AG09319 (cell line): Measurements from ENCODE around the gene MXD1.

Experiments used
- DNase-seq: peaks from one replicate; pipeline ENCODE4 v3.0.0-alpha.2; 2010; ENCODE audit warnings: low read depth; ENCODE audit errors: extremely low read depth
- CTCF ChIP-seq: IDR thresholded peaks from 2 replicates; pipeline ENCODE4 v1.5.1; 2011; ENCODE audit warnings: low read depth, mild to moderate bottlenecking, inconsistent platforms, low read length, moderate library complexity

MXD1 gene

GRCh38 chr2:69935011-69935410, 20.1 kb downstream of the MXD1 start:
- no peak for TF ChIP-seq CTCF
- DNase-seq, result no peak

- DNase-seq, result no peak
- no peak for TF ChIP-seq CTCF
Observed at GRCh38 chr2:69936906-69937305, 22.0 kb downstream of the MXD1 start.

DNA sequence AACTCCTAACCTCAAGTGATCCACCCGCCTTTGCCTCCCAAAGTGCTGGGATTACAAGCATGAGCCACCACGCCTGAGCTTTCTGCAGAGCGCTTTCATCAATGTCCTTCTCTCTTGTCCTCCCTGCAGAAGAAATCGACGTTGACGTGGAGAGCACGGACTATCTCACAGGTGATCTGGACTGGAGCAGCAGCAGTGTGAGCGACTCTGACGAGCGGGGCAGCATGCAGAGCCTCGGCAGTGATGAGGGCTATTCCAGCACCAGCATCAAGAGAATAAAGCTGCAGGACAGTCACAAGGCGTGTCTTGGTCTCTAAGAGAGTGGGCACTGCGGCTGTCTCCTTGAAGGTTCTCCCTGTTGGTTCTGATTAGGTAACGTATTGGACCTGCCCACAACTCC, 23.1 kb downstream of the MXD1 start:
- DNase-seq, result no peak
- no peak for TF ChIP-seq CTCF

DNA sequence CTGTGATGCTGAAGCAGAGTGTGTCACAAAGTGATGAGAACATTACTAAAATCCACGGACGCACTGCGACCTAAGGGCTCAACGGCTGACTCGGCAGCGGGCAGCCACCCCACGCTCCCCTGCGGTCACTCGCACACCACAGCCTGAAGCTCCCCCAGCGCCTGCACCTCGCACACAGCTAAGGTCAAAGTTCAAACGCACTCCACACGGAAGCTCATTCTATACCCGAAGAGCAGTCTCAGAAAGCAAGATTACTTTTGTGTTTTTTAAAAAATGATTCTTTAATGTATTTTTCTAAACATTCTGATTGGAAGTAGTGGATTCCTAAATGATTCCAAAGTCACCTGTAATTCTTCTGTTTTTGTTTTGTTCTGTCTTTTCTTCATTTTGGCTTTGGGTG, 24.8 kb downstream of the MXD1 start:
- no peak for DNase-seq
- TF ChIP-seq CTCF, result no peak

DNA sequence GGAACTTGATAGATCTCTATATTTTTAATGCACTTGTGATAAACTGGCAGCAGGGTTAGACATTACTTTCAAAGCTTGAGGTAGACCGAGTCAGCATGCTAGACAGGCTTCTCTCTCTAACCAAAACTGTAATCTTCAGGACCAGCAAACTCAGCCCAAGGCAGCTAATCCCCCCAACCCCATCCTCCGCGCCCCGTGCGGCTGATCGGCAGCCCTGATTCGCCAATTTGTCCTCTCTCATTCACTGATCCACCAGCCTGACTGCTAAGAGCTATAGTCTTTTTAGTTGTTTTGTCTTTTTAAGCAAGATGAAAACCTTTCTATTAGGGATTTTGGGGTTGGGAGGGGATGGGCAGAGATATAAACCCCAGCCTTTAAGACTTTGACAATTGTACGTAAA, 25.8 kb downstream of the MXD1 start:
- DNase-seq, result no peak
- TF ChIP-seq CTCF, result no peak

DNA sequence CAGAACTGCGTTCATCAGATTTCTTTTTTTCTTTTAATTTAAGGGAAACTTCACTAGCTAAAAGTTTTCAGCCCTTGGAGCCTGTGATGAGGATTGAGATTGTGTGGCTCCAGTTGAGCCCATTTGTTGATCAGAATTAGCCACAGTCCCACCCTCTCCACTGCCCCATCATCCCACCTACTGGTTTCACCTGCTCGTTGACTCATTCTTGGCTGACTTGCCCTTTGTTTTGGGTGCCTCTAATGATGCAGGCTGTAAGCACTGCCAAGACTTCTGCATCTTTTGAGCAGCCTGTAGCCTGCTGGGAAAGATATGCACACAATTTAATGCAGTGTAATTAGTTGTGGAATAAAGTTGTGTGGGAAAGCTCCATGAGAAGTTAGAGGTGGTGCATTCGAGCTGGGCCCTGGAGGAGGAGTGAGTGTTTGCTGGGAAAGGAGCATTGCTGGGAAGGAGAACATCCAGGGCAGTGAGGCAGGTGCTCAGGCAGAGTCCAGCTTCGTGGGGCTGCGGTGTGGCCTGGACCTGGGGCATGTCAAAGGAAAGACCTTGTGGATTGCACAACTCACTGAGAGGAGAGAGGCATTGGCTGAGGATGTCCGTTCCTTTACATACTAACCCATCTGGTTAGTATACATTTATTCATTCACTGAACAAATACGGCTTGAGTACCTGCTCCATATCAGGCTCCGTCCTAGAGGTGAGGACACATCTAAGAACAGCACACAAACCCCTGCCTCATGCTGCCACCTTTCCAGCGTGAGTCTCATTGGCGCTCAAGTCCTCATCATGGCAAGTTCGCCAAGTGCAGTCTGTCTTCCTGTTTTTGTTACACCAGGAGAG, 28.3 kb downstream of the MXD1 start:
- no peak for DNase-seq
- TF ChIP-seq CTCF, result no peak

DNA sequence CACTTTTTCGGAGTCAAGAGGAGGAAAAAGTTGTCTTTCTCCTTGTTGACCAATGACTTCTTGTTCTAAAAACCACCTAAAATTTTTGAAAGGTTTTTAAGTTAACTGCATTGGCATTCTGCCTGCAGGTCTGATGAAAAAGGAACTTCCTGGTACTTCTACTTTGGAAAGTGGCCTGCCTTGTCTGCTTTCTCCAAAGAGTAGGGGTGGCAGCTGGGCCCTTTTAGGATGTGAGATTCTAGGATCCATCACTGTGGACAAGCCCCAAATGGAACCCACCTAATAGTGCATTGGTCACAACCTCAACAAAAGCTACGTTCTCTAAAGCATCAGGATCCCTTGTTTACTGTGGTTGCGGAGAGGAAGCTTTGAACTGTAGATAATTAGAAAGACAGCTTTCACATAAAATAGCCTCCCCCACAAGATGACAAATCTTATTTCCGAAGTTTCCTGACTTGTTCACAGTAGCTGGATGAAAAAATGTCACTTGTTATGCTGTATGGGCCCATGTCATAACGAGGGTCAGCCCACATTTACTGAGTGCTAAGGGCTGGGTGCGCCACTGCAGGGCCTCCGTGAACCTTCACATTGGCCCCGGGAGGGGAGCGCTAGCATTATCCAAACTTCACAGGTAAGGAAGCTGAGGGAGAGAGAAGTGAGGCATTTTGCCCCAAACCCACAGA, 29.1 kb downstream of the MXD1 start:
- DNase-seq, result no peak
- no peak for TF ChIP-seq CTCF
